GM21381 (cell line): ENCODE data around the gene HHIPL2.
A peak's percentile ranks its signal among the peaks of the same experiment; 100 is the strongest.

Experiments
- ATAC-seq: cut with Tn5 transposase; IDR thresholded peaks from one replicate; pipeline ENCODE4 v1.9.1; 2021; ENCODE audit warnings: mild to moderate bottlenecking, moderate library complexity; ENCODE audit not compliant: unreplicated experiment

The HHIPL2 gene

DNA sequence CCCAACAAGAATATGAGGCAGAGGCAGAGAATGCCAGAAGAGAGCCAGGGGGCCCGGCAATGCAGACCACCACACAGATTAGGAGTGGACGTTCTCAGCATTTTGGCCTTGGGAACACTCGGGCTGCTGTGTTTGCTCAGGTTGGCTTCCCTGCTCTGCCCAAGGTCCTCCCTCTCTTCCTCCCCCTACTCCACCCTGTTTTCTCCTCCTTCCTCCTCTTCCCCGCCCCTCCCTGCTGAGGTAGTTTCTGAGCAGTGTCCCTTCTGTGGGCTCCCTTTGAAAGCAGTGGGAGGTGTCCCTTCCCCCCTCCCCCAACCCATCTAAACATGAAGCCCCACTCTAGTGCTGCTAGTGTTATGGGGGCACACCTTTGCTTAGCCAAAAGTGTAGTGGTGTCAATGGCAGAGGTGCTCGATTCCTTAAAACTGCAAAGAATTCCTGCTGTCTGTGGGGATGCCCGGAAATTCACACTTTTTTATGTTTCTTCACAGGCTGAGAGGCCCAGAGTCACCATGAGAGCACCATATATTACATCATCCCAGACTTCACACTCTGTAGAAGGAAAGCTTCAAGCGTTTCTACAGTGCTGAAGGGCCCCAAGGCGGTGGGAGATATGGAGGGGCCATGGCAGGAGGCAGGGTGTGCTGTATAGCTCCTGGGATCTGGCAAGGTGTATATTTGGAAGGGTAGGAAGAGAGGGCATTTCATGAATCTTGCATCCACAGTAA is at the start of gene HHIPL2:
TSS of gene HHIPL2 (minus strand) at position 161 of the 728 bp plus-strand sequence. CDS start at position 101, 60 bp downstream.
- ATAC-seq: no peak

DNA sequence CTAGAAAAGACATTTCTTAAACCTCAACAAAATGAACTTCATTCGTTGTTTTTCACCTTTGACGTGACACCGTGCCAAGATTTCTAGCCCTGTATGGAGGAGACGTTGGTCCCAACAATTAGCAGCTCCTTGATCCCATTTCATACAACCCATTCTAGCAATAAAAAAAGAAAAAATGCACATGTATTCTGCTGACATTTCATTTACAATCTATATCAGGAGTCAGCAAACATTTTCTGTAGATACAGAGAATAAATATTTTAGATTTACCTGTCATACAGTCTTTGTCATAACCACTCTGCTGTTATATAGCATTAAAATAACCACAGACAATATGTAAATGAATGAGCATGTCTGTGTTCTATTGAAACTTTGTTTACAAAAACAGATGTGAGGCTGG is 48.8 kb upstream of the HHIPL2 start:
- ATAC-seq: no peak

DNA sequence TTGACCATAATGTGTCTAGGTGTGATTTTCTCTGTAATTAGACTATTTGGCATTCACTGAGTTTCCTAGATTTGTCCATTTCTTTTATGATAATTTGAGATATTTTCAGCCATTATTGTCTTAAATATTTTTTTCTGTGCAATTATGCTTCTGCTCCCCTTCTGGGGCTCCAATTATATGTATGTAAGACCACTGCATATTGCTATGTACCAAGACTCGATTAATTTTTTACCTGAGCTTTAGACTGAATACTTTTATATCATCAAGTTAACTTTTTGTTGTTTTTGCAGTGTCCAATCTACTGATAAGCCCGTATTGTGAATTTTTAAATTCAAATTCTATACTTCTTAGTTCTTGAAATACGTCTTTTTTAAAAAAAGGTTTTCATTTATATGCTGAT is 46.9 kb upstream of the HHIPL2 start:
- no peak for ATAC-seq

DNA sequence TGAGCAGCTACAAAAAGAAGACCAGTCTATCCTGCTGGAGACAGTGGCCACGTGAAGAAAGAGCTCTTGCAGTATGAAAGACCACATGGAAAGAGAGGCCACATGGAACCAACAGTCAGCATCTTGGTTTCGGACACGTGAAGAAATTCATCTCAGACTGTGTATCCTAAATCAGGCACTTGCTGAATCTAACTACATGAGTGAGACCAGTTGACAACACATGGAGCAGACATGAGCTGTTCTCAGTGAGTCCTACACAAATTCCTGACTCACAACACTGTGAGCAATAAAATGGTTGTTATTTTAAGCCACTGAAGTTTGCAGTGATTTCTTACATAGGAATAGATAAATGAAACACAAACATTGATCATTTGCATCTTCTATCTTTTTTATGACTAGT is 44.3 kb upstream of the HHIPL2 start:
- ATAC-seq: no peak

DNA sequence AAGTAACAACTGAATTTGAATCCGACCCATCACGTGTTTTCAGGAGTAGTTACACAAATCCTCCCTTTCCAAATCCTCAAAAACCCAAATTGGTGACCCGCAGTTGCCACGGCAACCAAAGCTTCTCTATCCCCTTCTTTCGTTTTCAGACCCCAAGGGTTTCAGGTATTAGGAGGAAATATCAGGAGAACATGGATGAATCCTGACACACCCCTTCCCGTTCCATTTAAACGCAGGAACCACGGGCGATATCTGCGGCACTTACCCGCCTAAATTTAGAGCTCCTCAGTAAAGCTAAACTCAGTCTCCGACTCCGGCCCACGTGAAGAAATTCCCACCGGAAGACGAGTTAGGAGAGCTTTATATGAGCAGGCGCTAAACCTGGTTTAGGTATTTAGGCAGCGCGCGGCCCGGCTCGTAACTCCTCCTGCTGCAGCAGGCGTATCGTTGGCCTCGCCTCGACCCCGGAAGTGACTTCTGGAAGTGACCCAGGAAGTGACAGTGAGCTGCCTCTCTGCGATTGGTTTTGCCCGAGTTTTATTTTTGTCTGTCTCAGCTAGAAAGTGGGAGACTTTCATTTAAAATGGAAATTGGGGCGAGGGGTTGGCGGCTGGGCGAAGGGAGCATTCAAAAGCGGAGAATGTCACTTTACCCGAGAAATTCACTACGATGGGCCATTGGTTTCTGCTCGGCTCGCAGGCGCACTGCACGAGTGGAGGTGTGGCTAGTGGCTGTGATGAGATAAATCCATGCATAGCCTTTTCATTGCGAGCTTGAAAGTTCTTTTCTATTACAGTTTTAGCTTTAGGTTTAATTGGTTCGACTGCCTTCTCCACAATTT is 41.8 kb upstream of the HHIPL2 start, which contains the start of gene TAF1A:
TSS of gene TAF1A (minus strand) at position 472 of the 841 bp plus-strand sequence.
- ATAC-seq: peak; percentile 98

DNA sequence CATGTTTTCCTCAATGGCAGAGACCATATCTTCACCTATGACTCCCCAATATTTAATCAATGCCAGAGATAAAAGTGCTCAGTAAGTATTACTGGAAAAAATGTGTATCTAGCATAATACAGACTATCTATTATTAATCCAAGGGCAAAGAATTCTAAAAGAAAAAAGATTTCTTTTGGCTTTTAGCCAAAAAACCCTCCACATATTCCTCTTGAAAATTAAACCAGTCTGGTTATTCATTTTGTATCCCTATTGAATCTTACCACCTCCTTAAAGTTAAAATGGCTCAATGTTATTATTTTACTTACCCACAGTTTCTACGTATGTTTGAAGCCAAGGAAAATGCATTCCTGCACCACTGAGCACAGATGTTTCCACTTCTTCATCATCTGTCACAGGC is 40.2 kb upstream of the HHIPL2 start:
- no peak for ATAC-seq

DNA sequence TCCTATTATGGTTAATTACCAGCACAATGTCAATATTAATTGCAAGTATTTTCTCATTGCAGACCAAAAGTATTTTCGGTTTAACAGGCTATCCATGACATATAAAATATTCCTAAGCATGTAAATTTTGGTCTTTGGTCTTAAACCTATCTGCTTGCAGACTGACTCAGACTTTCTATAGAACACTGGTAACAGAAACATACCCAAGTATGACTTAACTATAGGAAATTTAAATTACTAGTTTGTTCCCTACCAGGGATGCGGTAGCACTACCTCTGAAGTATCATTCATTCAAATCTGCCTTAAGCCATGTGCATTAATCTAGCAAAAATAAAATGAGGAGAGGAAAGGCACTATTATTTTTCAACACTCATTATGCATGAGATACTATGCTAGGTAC is 38.9 kb upstream of the HHIPL2 start:
- no peak for ATAC-seq

- ATAC-seq: peak; percentile 89
These were observed 35.2 kb upstream of the HHIPL2 start for GRCh38 chr1:222583079-222583478.

DNA sequence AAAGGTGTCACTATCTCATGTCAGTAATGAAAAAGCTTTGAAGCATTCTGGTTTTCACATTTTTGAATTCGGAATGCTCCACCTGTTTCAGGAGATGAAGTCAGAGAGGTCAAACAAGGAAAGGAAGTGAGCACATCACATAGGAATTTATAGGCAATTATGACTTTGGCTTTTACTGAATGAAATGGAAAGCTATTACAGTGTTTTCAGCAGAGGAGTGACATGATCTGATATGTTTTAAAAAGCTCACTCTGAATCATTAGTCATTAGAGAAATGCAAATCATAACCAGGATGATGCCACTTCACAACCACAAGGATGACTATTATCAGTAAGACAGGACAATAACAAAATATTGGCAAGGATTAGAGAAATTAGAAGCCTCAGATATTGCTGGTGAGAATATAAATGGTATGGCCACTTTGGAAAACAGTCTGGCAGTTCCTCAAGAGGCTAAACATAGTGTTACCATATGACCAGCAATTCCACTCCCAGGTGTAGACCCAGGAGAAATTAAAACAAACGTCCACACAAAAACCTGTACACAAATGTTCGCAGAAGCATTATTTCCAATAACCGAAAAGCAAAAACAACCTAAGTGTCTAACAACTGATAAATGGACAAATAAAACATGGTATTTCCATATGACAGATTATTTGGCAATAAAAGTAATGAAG is 34.3 kb upstream of the HHIPL2 start:
- peak; percentile 47 for ATAC-seq

- no peak for ATAC-seq
These were observed 31.4 kb upstream of the HHIPL2 start for GRCh38 chr1:222579316-222579715.

DNA sequence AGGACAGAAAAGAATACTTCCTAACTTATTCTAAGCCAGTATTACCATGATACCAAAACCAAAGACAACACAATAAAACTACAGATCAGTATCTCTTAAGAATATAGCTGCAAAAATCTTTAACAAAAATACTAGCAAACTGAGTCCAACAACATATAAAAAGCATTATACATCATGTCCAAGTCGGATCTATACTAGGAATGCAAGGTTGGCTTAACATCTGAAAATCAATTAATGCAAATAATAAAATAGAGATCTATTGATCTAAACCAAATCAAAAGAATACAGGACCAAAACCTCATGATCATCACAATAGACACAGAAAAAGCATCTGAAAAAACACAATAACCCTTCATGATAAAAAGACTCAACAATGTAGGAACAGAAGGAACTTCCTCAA is 22.9 kb upstream of the HHIPL2 start:
- ATAC-seq: no peak

- ATAC-seq: no peak
These were observed 13.8 kb upstream of the HHIPL2 start for GRCh38 chr1:222561656-222562055.

- no peak for ATAC-seq
These were observed 9.7 kb upstream of the HHIPL2 start for GRCh38 chr1:222557574-222557973.

GRCh38 chr1:222557148-222557547 is 9.2 kb upstream of the HHIPL2 start:
- no peak for ATAC-seq

DNA sequence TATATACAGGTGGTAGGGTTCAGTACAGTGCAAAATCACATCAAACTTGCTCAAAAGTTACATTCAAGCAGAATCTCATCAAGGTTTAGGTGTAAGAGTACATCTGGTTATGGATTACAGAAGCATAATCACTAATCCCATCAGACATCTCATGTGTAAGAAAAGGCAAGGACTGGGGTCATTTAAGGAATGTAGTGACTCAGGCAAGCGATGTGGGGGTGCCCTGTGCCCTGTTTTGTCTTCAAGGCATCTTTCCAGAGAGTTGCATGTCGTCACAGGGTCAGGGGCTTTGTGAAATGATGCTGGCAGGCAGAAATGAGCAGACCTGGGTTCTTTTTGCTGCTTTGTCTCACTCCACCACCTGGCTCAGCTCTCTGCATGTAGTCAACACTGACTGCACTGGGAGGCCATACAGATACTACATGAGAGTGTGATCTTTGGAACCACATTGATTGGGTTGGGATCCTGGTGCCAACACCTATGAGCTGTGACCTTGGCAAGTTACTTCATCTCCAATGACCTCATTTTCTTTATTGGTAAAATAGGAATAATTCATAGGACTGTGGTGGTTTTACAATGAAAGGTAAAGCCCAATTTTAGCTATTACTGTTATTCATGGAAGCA is 8.2 kb upstream of the HHIPL2 start:
- ATAC-seq: no peak

GRCh38 chr1:222554177-222554576 is 6.3 kb upstream of the HHIPL2 start:
- ATAC-seq: no peak

DNA sequence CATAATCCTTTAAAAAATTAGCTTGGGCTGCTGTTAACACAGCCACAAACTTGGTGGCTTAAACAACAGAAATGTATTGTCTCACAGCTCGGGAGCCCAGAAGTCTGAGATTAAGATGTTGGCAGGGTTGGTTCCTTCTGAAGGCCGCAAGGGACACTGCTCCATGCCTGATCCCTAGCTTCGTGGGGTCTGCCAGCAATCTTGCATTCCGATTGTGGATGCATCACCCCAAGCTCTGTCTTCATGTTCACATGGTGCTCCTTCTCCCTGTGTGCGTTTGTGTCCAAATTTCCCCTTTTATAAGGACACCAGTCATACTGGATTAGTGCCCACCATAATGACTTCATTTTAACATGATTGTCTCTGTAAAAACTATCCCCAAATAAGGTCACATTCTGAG is 5.0 kb upstream of the HHIPL2 start:
- no peak for ATAC-seq

DNA sequence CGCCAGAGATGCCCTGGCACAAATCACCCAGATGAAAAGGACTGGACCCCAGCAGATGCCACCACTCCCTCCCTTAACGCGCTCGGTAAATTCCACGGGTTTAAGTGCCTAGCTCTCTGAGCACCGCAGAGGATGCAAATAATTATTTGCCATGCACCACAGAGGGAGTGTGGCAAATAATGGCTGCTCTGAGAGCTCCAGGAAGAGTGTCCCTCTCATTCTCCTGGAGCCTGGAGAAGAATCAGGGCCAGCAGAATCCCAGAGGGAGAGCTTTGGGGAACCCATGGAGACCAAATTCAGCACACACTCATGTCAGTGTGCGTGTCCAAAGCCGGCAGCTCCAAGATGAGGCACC is 667 bp downstream of the HHIPL2 start:
- no peak for ATAC-seq

- ATAC-seq: no peak
These were observed 1.2 kb downstream of the HHIPL2 start for GRCh38 chr1:222546548-222547259.

- no peak for ATAC-seq
These were observed 1.8 kb downstream of the HHIPL2 start for GRCh38 chr1:222546091-222546490.

- no peak for ATAC-seq
These were observed 4.1 kb downstream of the HHIPL2 start for GRCh38 chr1:222543817-222544216.
